MV-4-11 (cell line): ENCODE results near the gene LOXHD1.

ENCODE experiments used
- DNase-seq: peaks from one replicate; lab custom pipeline; 2025; lab: John Stamatoyannopoulos, UW

Gene LOXHD1

GRCh38 chr18:46546111-46546640 is 110.8 kb downstream of the LOXHD1 start:
- no peak for DNase-seq

- no peak for DNase-seq
Observed at GRCh38 chr18:46542545-46542944, 114.5 kb downstream of the LOXHD1 start.

DNA sequence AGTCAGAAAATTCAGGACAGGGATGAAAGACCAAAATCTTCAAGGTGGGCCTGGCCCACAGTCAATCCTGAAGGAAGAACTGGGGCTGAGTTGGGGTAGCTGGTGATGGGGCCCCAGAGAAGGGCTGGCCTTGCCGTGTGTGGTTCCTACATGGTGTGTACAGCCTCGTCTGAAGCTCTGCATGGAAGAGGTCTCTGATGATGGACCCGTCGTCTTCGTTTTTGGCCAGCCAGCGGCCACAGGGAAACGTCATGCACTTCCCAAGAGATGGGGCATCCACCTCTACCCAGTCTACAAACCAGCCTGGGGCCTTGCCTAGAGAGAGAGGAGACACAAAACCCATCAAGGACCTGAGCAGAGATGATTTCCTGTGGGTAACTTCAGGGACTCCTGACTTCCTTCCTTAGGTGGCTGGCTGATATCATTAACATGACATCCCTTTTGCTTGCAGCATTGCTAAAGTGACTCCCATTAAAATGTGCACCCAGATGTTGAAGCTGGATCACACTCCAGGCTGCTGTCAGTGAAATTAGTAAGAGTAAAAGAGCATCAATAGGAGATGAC is 115.3 kb downstream of the LOXHD1 start:
- no peak for DNase-seq

DNA sequence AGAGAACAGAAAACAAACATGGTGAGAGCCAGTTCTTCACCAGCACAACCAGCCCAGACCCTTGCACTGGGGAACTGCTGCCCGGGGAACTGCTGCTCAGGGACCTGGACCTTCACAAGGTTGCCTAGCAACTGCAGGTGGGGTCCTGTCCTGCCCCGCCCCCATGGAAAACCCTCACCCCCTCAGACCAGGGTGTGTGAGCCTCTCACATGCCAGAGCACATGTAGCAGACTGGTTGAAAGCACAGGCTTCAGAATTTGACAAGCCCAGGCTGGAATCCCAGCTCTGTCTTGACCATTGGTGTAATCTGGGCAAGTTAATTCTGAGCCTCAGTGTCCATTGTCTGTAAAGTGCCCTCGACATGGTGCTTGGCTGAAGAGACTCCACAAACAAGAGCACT is 118.6 kb downstream of the LOXHD1 start:
- DNase-seq: no peak

DNA sequence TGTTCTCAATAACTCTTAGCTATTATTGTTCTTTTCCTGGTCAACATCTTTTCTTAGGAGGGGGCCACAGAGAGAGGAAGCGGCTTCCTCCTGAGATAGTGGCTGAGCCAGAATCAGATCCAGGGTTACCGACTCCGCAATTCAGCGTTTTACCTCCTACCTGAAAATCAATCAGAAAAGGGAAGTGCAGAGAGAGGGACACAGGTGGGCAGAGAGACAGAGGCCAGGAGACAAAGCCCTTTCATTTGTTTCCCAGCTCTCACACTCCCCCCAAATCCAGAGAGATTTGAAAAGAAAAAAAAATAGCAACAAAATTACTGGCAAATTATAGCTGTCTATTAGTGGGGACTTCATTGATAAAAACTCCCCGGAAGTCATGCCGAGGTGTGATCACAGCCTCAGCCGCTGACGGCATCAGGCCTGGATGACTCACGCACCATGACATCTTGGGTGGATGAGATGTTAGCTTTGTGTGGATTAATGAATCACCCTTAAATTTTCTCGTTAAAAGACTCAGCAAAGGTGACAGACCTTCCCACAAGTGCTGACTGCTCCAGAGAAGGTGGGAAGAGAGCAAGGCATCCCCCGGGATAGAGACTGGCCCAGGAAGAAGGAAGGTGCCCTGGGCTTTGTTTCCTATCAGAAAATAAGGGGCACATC is 120.7 kb downstream of the LOXHD1 start:
- DNase-seq: no peak

- DNase-seq: no peak
Observed at GRCh38 chr18:46531482-46531881, 125.5 kb downstream of the LOXHD1 start.

DNA sequence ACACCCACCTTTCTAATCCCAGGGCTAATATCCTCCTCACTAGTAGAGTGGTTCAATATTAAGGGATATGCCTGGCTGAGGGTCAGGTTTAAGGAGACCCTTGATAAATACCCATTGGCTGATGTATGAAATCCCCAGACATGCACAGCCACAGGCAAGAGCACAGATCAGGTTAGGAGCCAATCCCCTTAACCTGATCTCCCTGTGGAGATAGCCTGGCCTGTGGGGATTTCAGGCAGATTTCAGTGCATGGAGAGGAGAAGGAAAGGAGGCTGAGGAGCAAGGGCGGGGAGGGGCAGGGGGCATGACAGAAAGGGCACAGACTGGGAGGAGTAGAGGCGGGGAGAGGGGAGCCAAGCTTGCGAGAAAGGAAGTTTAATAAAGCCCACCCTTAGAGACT is 129.0 kb downstream of the LOXHD1 start:
- DNase-seq: no peak

- DNase-seq: no peak
Observed at GRCh38 chr18:46519870-46520269, 137.2 kb downstream of the LOXHD1 start.

- no peak for DNase-seq
Observed at GRCh38 chr18:46518438-46518837, 138.6 kb downstream of the LOXHD1 start.

DNA sequence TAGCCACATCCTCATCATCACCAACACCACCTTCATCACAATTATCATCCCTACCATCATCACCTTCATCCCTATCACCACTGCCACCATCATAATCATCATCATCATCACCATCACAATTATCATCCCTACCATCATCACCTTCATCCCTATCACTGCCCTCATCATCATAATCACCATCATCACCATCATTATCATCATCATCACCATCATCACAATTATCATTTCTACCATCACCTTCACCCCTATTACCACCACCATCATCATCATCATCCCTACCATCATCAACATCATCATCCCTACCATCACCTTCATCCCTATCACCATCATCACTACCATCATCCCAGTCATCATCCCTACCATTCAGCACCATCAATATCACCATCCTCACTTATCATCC is 140.5 kb downstream of the LOXHD1 start:
- DNase-seq: no peak

DNA sequence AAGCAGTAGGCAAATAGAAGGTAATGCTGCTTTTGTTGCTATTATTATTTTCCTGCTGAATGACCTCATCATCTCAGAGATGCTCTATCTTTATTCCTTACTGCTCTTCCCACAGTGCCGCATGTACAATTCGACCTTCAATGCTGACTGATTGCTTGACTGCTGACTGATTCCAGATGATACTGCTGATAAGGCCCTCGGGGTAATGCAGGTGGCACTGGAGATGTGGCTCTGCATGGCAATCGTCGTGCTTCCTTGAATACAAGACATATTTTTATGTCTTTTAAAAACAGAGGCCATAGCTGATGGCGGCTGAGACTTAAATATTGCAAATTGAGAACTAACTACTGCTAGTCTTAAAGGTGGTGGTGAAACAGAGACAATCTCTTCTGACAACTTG is 146.6 kb downstream of the LOXHD1 start:
- DNase-seq: no peak

DNA sequence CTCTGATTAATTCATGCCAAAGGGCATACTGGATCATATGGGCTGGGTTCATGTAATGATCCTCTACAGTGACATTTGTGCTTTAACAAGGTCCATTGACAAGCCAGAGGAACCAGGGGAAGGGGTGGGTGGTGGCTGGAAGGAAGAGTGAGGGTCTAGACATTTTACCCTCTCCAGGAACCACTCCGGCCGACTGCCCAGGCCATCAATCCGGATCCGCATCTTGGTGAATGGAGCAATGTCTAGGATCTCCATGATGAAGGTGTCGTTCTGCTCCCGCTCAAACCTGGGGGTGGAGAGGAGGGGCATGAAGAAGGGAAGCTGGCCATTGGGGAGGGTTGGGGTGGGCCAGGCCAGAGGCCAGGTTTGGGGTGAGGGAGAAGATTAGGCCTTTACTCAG is 147.5 kb downstream of the LOXHD1 start:
- no peak for DNase-seq

GRCh38 chr18:46506974-46507586 is 149.9 kb downstream of the LOXHD1 start:
- DNase-seq: no peak

- peak; percentile 1 for DNase-seq
Observed at GRCh38 chr18:46502444-46502843, 154.6 kb downstream of the LOXHD1 start.

GRCh38 chr18:46497129-46497528 is 159.9 kb downstream of the LOXHD1 start:
- DNase-seq: peak; percentile 49

DNA sequence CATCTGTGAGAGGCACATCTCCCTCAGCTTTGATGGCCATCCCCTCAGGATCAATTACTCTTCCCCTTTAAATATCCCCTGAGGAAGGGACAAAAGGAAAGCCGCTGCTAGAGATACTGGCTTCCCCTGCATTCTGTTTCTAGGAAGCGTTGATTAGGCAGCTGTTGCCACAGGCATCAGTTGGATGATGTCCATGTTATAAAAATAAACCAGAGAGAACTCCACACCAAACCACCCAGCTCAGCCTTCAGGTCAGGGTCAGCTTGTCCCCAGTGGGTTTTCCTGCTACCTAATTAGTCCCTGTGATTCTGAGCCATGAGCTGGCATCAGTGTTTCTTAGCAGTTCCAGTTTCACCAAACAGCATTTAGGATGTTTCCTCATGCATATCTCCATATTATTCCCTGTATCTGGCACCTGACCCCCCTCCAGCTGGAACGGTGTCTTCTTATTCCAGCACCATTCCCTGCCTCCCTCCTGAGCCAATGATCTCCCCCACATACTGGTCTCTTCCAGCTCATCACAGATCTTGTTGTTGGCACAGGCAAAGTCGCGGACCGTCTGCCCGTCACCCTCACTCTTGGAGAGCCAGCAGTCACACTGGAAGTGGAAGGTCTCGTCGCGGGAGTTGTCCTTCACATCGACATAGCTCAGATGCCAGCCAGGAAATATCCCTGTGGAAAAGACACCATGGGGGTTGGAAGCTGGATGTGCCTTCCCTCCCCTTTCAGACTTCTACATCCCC is 168.4 kb downstream of the LOXHD1 start:
- no peak for DNase-seq

GRCh38 chr18:46485675-46486194 is 171.3 kb downstream of the LOXHD1 start:
- no peak for DNase-seq

GRCh38 chr18:46484971-46485370 is 172.0 kb downstream of the LOXHD1 start:
- no peak for DNase-seq

GRCh38 chr18:46482831-46483230 is 174.2 kb downstream of the LOXHD1 start:
- no peak for DNase-seq

DNA sequence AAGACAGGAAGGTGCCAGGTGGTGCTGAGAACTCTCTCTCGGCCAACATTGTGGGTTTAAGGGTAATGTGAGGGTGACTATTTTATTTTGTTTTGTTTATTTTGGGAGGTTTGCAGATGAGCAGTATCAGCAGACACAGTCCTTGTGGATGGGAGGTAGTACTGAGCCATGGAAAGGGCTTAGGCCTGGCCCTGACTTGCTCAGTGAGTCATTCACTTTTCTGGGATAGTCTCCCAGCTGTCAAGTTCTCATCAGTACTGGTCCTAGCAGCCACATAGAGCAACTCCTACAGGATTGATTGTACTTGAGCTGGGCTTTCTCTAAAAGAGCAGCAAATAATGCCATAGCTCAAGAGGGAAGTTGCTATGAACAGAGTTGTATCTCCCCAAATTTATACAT is 175.2 kb downstream of the LOXHD1 start:
- DNase-seq: no peak

DNA sequence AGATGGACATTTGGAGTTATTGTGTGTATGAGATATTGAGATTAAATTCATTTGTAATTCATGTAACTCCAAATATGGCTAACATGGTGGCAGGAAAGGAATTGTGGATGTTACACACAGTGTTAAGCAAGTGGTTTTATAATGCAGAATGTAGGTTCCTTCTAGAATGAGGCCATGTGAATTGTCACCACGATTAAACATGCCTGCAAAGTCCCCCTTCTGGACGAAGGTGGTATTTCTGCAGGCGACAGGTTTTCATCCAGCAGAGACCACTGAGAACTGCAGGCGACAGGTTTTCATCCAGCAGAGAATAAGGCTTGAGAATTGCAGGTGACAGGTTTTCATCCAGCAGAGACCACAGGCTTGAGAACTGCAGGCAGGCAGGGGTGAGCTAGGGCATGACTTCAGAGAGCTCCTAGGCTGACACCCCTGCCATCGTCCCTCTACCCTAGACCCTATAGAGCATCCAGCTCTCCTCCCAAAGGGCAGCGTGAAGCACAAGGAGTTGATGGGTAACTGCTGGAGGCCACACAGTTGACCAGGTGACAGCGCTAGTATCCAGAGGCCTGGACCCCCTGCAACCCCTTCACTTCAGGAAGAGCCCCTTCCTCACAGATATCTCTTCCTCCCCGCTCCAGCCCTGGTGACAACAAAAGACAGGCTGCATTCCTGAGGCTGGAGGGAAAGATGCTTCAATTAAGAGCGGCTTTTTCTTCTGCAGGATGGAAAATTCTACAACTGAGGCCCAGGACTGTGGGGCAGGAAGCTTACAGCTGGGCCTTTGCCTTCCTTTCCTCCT is 175.8 kb downstream of the LOXHD1 start:
- DNase-seq: peak; percentile 18

DNA sequence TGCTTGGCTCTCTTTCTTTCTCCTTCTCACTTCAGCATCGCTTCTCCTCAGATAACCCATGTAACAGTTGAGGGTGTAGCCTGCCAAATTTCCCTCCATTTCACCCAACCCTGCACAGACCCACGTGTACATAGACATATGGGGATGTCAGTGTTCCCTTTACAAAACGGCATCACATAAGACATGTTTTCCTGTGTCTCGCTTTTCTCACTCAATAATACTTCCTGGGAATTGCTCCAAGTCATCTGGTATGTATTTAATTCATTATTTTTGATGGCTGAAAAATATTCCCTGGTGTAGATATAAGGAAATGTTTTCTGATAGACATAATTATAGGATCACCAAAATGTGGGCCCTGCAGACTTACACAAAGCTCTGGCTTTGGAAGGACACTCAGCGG is 176.8 kb downstream of the LOXHD1 start:
- DNase-seq: no peak
